ENCODE results near the gene SNRPA1.

The SNRPA1 gene

GRCh38 chr15:101294731-101295606, at the start of gene SNRPA1:
TSS of gene SNRPA1 (minus strand) at chr15:101295248. CDS start at chr15:101295178, 70 bp downstream.
- H3K4me3 ChIP-seq (ENCODE audit: low read length): peak within 1 kb of the TSS; percentile 98
- TF ChIP-seq ZNF274 (IDR thresholded peaks at IDR 0.05; ENCODE audit: low read depth, low read length): no peak

GRCh38 chr15:101342056-101342455, 47.0 kb upstream of the SNRPA1 start:
- TF ChIP-seq ZNF274 (IDR thresholded peaks at IDR 0.05; ENCODE audit: low read depth, low read length): no peak
- H3K4me3 ChIP-seq (ENCODE audit: low read length): no peak overlapping the region

- no peak for TF ChIP-seq ZNF274 (IDR thresholded peaks at IDR 0.05; ENCODE audit: low read depth, low read length)
- H3K4me3 ChIP-seq (ENCODE audit: low read length): no peak overlapping the region
Measured at GRCh38 chr15:101338502-101339057, 43.5 kb upstream of the SNRPA1 start.

- no peak for TF ChIP-seq ZNF274 (IDR thresholded peaks at IDR 0.05; ENCODE audit: low read depth, low read length)
- no peak overlapping the region for H3K4me3 ChIP-seq (ENCODE audit: low read length)
Measured at GRCh38 chr15:101337976-101338375, 42.9 kb upstream of the SNRPA1 start.

- H3K4me3 ChIP-seq (ENCODE audit: low read length): peak overlapping the region; percentile 18
Measured at GRCh38 chr15:101333907-101334789, 39.1 kb upstream of the SNRPA1 start.

- TF ChIP-seq ZNF274 (IDR thresholded peaks at IDR 0.05; ENCODE audit: low read depth, low read length): no peak
- no peak overlapping the region for H3K4me3 ChIP-seq (ENCODE audit: low read length)
Measured at GRCh38 chr15:101332061-101332467, 37.0 kb upstream of the SNRPA1 start.

- TF ChIP-seq ZNF274 (IDR thresholded peaks at IDR 0.05; ENCODE audit: low read depth, low read length): no peak
- no peak overlapping the region for H3K4me3 ChIP-seq (ENCODE audit: low read length)
Measured at GRCh38 chr15:101329867-101330380, 34.9 kb upstream of the SNRPA1 start.

GRCh38 chr15:101329309-101329863, 34.3 kb upstream of the SNRPA1 start:
- H3K4me3 ChIP-seq (ENCODE audit: low read length): no peak overlapping the region
- TF ChIP-seq ZNF274 (IDR thresholded peaks at IDR 0.05; ENCODE audit: low read depth, low read length): no peak

- H3K4me3 ChIP-seq (ENCODE audit: low read length): no peak overlapping the region
Measured at GRCh38 chr15:101328001-101328400, 33.0 kb upstream of the SNRPA1 start.

GRCh38 chr15:101327147-101327740, 32.2 kb upstream of the SNRPA1 start:
- no peak for TF ChIP-seq ZNF274 (IDR thresholded peaks at IDR 0.05; ENCODE audit: low read depth, low read length)
- H3K4me3 ChIP-seq (ENCODE audit: low read length): no peak overlapping the region

More at GRCh38 chr15:101328001-101328400, 33.0 kb upstream of the SNRPA1 start:
- no peak for TF ChIP-seq ZNF274 (IDR thresholded peaks at IDR 0.05; ENCODE audit: low read depth, low read length)

GRCh38 chr15:101326462-101327146, 31.6 kb upstream of the SNRPA1 start:
- H3K4me3 ChIP-seq (ENCODE audit: low read length): no peak overlapping the region
- TF ChIP-seq ZNF274 (IDR thresholded peaks at IDR 0.05; ENCODE audit: low read depth, low read length): no peak

- H3K4me3 ChIP-seq (ENCODE audit: low read length): no peak overlapping the region
- TF ChIP-seq ZNF274 (IDR thresholded peaks at IDR 0.05; ENCODE audit: low read depth, low read length): no peak
Measured at GRCh38 chr15:101326026-101326315, 30.9 kb upstream of the SNRPA1 start.

Data from GM08714 (cell line).